ENCODE data around the gene NOS1AP. TPM values are rescaled to one million over a fixed set of nuclear protein-coding genes. Genes with fewer than 3 reads are reported as not detected.
"Not testable (repeated sequence)": the region's sequence is repeated elsewhere in the genome, so short reads cannot be mapped to it uniquely, and the experiment has no call there.

Gene NOS1AP
- total RNA-seq, 2 experiments from 2014 or later = 0.34 to 0.35 TPM

DNA sequence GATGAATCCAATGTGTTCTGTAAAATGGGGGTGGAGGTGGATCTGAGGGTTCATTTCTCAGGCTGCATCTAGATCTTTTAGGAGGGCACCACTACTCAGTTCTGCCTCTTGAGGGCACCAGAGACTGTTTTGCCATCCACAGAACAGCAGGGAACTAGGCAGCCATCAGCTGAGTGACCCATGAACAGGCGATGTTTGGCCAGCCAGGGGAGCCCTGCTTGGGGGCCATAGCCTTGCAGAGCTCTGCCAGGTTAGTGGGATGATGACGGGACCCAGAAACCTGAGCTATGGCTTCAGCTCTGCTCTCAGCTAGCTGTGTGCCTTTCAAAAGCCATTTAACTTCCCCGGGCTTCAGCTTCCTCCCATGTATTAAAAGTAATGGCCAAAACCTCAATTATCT is 13.4 kb upstream of the NOS1AP start:
- Mint-ChIP-seq H3K4me1 (no peaks in the 10 kb centered on the region), H3K4me3 (no peak overlapping the region), H3K27ac (no peak overlapping the region), H3K36me3 (ENCODE audit: low read depth) (no peaks in the 10 kb centered on the region), H3K27me3 (peaks cover 2% of the 10 kb centered on the region), H3K9me3 (ENCODE audit: low read depth) (no peaks in the 10 kb centered on the region)
- ChIA-PET CTCF (interaction anchor here (0.6 to 1.6 kb wide), 13 partner anchors 14 to 368 kb away, joined by 3 to 13 read pairs (median 4); partner anchors contain the start of gene NOS1AP), POLR2A (no interaction called here)
- DNase-seq (peak; percentile 68), ATAC-seq (peak; percentile 84)
- intact Hi-C loops (cut with DNase I, micrococcal nuclease) = loop anchor here (1.0 to 5.0 kb wide), 4 partner anchors 220 to 571 kb away; no protein-coding TSS in a partner anchor

DNA sequence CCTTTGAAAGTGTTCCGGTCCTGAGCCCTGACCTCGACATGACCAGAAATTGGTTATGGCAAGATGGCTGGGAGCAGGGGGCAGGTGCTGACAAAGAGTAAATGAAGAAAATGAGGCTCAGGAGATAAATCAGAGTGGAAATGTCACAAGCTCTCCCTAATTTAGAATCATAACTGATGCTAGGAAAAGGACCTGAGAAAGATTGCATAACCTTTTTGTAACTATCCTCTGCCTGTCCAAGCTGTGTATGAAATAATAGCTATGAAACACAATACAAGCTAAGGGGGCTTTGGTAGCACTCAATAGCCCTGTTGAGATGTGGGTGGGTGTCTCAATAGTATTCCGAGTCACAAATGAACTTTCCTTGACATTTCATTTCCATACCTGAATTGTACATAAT is 12.9 kb upstream of the NOS1AP start:
- ChIA-PET POLR2A (no interaction called here), CTCF (interaction anchor here (0.6 to 1.6 kb wide), 12 partner anchors 13 to 368 kb away, joined by 3 to 13 read pairs (median 4); partner anchors contain the start of gene NOS1AP)
- ATAC-seq (no peak), DNase-seq (no peak)
- H3K27me3 Mint-ChIP-seq = peaks cover 2% of the 10 kb centered on the region
- H3K4me3 Mint-ChIP-seq = no peak overlapping the region
- no peak overlapping the region for H3K27ac Mint-ChIP-seq
- H3K36me3 Mint-ChIP-seq (ENCODE audit: low read depth) = no peaks in the 10 kb centered on the region
- intact Hi-C loops (cut with DNase I, micrococcal nuclease) = loop anchor here (1.0 to 5.0 kb wide), 4 partner anchors 220 to 571 kb away; no protein-coding TSS in a partner anchor
- H3K4me1 Mint-ChIP-seq = no peaks in the 10 kb centered on the region
- H3K9me3 Mint-ChIP-seq (ENCODE audit: low read depth) = no peaks in the 10 kb centered on the region

DNA sequence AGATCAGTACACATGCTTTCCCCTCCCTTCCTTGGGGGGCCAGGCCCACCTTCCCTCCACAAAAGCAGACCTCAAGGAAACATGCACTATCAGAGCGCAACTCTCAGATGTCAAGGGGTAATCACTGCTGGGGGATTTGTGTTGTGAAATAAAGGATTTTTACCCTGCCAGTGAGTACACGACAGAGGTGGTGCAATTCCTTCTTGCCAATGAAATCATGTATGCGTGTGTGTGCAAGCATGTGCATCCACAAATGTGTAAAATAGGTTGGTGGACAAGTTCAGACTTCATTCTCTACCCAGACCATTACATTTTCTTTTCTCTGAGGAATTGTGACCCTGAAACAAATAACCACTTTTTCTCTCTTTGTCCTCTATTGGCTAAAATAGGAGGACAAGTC is 9.8 kb upstream of the NOS1AP start:
- CTCF ChIA-PET = no interaction called here
- no peak for ATAC-seq
- H3K9me3 Mint-ChIP-seq (ENCODE audit: low read depth) = no peaks in the 10 kb centered on the region
- no peak overlapping the region for H3K4me3 Mint-ChIP-seq
- H3K4me1 Mint-ChIP-seq = no peaks in the 10 kb centered on the region
- no peak for DNase-seq
- POLR2A ChIA-PET = no interaction called here
- peaks cover 6% of the 10 kb centered on the region for H3K27me3 Mint-ChIP-seq
- no peak overlapping the region for H3K27ac Mint-ChIP-seq
- no peaks in the 10 kb centered on the region for H3K36me3 Mint-ChIP-seq (ENCODE audit: low read depth)
- intact Hi-C loops (cut with DNase I, micrococcal nuclease) = loop anchor here in 1 of 2 experiments (5.0 kb wide), 1 partner anchor 568 kb away; no protein-coding TSS in a partner anchor

DNA sequence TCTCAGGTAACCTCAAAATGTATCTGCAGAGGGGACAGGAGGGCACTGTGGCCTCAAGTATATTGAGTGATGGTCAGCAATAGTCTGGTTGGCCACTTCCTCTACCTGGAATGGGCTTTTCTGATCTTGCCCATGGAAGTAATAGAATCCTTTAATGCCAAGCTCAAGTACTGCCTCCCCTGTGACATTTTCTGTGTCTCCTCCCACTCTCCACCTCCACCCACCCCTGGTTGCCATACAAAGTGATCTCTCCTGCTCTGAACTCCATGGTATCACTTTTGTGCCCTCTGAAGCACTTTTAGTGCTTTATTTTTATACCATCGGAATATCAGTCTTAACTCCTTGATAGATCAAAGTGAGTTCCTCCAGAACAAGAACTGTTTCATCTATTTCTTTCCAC is 9.2 kb upstream of the NOS1AP start:
- POLR2A ChIA-PET = no interaction called here
- H3K27ac Mint-ChIP-seq = no peak overlapping the region
- intact Hi-C loops (cut with DNase I, micrococcal nuclease) = no loop called here

DNA sequence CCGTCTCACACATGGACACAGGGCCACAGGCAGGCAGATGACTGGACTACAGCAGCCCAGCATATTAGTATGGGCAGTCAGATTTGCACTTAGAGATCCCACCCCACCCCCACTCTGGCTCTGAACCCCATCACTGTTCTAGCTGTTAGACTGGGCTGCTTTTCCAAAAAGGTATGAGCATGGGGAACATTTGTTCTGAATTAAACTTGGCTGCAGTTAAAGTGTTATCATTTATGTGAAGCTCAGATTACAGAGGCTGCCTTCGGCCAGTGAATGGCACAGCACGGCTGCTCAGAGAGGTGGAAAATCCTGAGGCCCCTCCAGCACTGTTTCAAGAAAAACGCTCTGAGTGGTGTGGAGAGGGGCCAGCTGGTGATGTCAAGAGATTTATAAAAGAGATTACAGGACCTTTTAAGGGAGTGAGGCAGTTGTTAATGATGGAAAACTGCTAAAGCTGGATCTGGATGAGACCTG is 6.9 kb upstream of the NOS1AP start:
- ChIA-PET CTCF (interaction anchor here (0.5 to 2.1 kb wide), 4 partner anchors 12 to 623 kb away, joined by 3 to 5 read pairs (median 4); no protein-coding TSS in a partner anchor), POLR2A (no interaction called here)
- ATAC-seq (no peak), DNase-seq (no peak)
- H3K27me3 Mint-ChIP-seq = peaks cover 17% of the 10 kb centered on the region
- H3K4me3 Mint-ChIP-seq = no peak overlapping the region
- no peaks in the 10 kb centered on the region for H3K4me1 Mint-ChIP-seq
- no peaks in the 10 kb centered on the region for H3K9me3 Mint-ChIP-seq (ENCODE audit: low read depth)
- no peak overlapping the region for H3K27ac Mint-ChIP-seq
- H3K36me3 Mint-ChIP-seq (ENCODE audit: low read depth) = no peaks in the 10 kb centered on the region
- intact Hi-C loops (cut with DNase I, micrococcal nuclease) = no loop called here

More for the DNA sequence above, 9.2 kb upstream of the NOS1AP start:
- Mint-ChIP-seq H3K9me3 (ENCODE audit: low read depth) (no peaks in the 10 kb centered on the region), H3K36me3 (ENCODE audit: low read depth) (no peaks in the 10 kb centered on the region), H3K4me3 (no peak overlapping the region), H3K27me3 (peaks cover 10% of the 10 kb centered on the region), H3K4me1 (no peaks in the 10 kb centered on the region)
- ATAC-seq (no peak), DNase-seq (no peak)
- CTCF ChIA-PET = no interaction called here

DNA sequence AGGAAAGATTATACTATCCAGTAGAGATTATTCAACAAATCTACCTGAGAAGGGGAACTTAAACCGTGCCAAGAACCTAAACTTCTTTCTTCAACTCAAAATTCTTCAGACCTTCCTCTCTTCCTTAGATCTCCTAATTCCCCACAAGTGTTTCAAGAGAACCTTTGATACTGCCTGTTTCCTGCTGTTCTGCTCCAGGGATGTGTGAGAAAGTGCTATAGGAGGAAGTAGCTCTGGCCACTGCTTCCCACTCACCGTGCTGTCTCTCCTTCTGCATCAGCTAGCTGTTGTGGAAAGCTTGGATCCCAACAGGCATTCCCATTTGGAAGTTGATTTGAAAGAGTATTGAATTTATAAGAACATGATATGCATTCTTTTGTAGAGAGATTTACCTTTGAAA is 4.5 kb upstream of the NOS1AP start:
- POLR2A ChIA-PET = no interaction called here
- intact Hi-C loops (cut with DNase I, micrococcal nuclease) = no loop called here
- Mint-ChIP-seq H3K27me3 (peaks cover 26% of the 10 kb centered on the region), H3K27ac (no peak overlapping the region), H3K36me3 (ENCODE audit: low read depth) (no peaks in the 10 kb centered on the region), H3K4me3 (no peak overlapping the region), H3K9me3 (ENCODE audit: low read depth) (no peaks in the 10 kb centered on the region), H3K4me1 (no peaks in the 10 kb centered on the region)
- ATAC-seq (no peak), DNase-seq (no peak)
- CTCF ChIA-PET = interaction anchor here (0.7 kb wide), 1 partner anchor 13 kb away, joined by 4 read pairs; no protein-coding TSS in a partner anchor

DNA sequence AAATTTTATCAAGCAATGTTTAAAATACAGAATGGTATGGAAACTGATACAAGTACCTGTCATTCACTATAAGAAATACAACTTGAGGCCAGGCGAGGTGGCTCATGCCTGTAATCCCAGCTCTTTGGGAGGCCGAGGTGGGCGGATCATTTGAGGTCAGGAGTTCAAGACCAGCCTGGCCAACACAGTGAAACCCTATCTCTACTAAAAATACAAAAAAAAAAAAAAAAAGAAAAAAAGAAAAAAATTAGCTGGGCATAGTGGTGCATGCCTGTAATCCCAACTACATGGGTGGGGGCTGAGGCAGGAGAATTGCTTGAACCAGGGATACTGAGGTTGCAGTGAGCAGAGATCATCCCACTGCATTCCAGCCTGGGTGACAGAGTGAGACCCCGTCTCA is 2.7 kb upstream of the NOS1AP start:
- H3K27ac Mint-ChIP-seq; DNase-seq; H3K9me3 Mint-ChIP-seq (ENCODE audit: low read depth); H3K36me3 Mint-ChIP-seq (ENCODE audit: low read depth); H3K4me3 Mint-ChIP-seq; ATAC-seq; intact Hi-C loops (cut with DNase I, micrococcal nuclease); POLR2A ChIA-PET; H3K4me1 Mint-ChIP-seq: not testable (repeated sequence)
- CTCF ChIA-PET = interaction anchor here (0.6 kb wide), 1 partner anchor 313 kb away, joined by 6 read pairs; no protein-coding TSS in a partner anchor
- H3K27me3 Mint-ChIP-seq = peaks cover 35% of the 10 kb centered on the region

DNA sequence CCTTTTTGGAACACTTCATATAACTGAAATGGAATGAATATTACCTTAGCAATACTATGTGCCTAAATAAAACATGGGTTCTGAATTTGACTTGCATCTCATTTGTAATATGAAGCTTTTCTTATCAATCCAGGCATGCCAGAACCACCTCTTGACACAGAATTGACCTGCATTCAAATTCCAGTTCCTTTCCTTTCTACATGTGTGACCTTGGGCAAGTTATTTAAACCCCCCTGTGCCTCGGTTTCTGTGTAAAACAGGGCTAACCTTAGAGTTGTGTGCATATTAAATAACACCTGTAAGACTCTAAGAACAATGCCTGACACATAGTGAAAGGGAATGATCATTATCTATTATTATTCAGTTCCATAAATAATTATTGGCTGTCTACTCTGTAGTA is 2.0 kb upstream of the NOS1AP start:
- no peak for DNase-seq
- Mint-ChIP-seq H3K27ac (no peak overlapping the region), H3K27me3 (peaks cover 40% of the 10 kb centered on the region), H3K9me3 (ENCODE audit: low read depth) (no peaks in the 10 kb centered on the region), H3K36me3 (ENCODE audit: low read depth) (no peaks in the 10 kb centered on the region), H3K4me3 (no peak overlapping the region), H3K4me1 (no peaks in the 10 kb centered on the region)
- ChIA-PET CTCF (no interaction called here), POLR2A (no interaction called here)
- intact Hi-C loops (cut with DNase I, micrococcal nuclease) = no loop called here
- ATAC-seq = no peak

DNA sequence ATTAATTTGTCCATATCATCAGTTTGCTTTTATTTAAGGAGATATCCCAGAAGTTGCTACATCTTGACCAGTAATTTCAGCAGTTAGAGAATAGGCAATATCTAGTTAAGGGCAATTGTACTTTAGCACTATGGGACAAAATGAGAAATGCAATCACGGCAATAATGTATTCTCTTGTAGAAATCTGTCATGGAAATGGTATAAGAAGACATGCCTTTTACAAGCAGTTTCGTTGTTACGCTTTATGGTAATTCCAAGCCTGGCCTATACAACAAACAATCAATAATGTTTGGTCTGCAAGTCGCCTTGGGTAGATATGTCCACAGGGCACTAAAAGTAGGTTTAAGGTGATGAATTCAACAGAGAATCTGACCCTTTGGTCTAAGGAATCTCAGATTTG is 1.2 kb upstream of the NOS1AP start:
- Mint-ChIP-seq H3K36me3 (ENCODE audit: low read depth) (no peaks in the 10 kb centered on the region), H3K9me3 (ENCODE audit: low read depth) (no peaks in the 10 kb centered on the region), H3K27me3 (peaks cover 43% of the 10 kb centered on the region), H3K4me3 (no peak overlapping the region), H3K27ac (no peak overlapping the region), H3K4me1 (no peaks in the 10 kb centered on the region)
- ATAC-seq (no peak), DNase-seq (no peak)
- ChIA-PET POLR2A (no interaction called here), CTCF (interaction anchor here (0.9 to 1.6 kb wide), 2 partner anchors 276 to 323 kb away, joined by 3 to 4 read pairs; no protein-coding TSS in a partner anchor)
- intact Hi-C loops (cut with DNase I, micrococcal nuclease) = loop anchor here in 1 of 2 experiments (2.0 kb wide), 1 partner anchor 428 kb away; the partner anchor contains the start of gene UHMK1

DNA sequence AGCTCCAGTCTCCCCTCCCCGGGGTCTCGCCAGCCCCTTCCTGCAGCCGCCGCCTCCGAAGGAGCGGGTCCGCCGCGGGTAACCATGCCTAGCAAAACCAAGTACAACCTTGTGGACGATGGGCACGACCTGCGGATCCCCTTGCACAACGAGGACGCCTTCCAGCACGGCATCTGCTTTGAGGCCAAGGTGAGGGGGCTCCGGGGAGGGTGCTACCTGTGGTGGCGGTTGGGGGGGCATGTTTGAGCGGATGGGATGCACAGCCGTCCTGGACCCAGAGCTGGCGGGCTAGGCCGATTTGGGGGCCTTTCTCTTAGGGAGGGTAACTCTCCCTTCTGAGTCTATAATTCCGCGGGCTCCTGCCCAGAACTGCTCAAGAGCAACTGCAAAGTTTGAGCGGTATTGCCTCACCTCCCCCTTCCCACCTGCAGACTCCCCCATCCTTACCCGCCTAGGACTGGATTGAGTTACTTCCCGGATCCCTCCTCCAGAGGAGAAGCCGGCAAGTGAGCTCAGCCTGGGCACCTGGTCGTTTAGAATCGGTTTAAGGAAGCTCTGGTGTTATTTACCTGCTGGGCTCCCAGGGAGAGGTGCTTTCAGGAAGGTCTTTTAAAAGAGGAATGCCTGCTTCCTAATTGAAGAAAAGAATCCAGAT is 730 bp downstream of the NOS1AP start:
- no peaks in the 10 kb centered on the region for H3K9me3 Mint-ChIP-seq (ENCODE audit: low read depth)
- ChIA-PET CTCF (interaction anchor here (0.7 to 1.2 kb wide), 3 partner anchors 14 to 323 kb away, joined by 3 read pairs; no protein-coding TSS in a partner anchor), POLR2A (no interaction called here)
- H3K27me3 Mint-ChIP-seq = peaks cover 49% of the 10 kb centered on the region
- H3K27ac Mint-ChIP-seq = no peak overlapping the region
- H3K4me3 Mint-ChIP-seq = peak overlapping the region; percentile 71
- peak; percentile 28 for DNase-seq
- no peak for ATAC-seq
- H3K36me3 Mint-ChIP-seq (ENCODE audit: low read depth) = no peaks in the 10 kb centered on the region
- intact Hi-C loops (cut with DNase I, micrococcal nuclease) = no loop called here
- no peaks in the 10 kb centered on the region for H3K4me1 Mint-ChIP-seq

DNA sequence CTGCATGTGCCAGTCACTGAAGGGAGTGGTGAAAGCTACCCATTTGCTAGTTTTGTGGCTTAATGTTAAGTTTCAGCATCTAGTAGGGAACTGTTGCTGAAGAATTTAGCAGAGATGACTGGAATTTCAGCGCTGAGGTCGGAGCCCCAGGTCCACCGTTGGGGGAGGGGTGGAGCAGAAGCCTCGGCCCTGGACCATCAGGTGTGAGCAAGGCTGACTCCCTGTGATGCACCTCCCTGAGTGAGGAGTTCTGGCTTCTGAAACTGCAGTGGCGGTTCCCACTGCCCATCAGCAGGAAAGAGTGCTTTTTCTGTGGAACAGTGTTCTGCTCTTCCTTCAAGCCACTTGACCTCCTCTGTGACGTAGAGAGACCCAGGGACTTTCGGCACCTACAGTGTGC is 1.3 kb downstream of the NOS1AP start:
- H3K36me3 Mint-ChIP-seq (ENCODE audit: low read depth) = no peaks in the 10 kb centered on the region
- CTCF ChIA-PET = interaction anchor here (0.7 to 1.0 kb wide), 3 partner anchors 21 to 323 kb away, joined by 3 read pairs; no protein-coding TSS in a partner anchor
- no peaks in the 10 kb centered on the region for H3K9me3 Mint-ChIP-seq (ENCODE audit: low read depth)
- intact Hi-C loops (cut with DNase I, micrococcal nuclease) = no loop called here
- POLR2A ChIA-PET = no interaction called here
- H3K4me1 Mint-ChIP-seq = no peaks in the 10 kb centered on the region
- DNase-seq (peak; percentile 10), ATAC-seq (no peak)
- peaks cover 51% of the 10 kb centered on the region for H3K27me3 Mint-ChIP-seq
- no peak overlapping the region for H3K27ac Mint-ChIP-seq
- no peak overlapping the region for H3K4me3 Mint-ChIP-seq

DNA sequence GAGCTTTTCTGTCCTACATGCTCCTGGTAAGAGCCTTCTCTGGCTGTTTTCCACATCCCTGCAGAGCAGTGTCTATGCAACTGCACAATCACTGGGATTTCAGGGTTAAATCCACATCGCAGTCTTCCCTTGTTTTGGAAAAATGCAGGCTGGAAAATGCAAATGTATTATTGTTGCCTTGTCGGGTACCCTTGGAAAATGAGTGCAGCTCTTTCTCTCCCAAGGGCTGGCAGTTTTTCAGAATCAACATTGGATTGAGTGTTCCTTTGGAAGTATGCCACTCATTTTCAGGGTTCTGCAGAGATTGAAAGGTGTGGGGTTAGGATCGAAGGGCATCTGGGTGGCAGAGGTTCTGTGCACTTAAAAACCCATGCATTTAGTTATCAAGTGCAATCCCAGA is 3.2 kb downstream of the NOS1AP start:
- no peaks in the 10 kb centered on the region for H3K4me1 Mint-ChIP-seq

More for the DNA sequence above, 3.2 kb downstream of the NOS1AP start:
- intact Hi-C loops (cut with DNase I, micrococcal nuclease) = no loop called here
- H3K9me3 Mint-ChIP-seq (ENCODE audit: low read depth) = no peaks in the 10 kb centered on the region
- ATAC-seq (no peak), DNase-seq (no peak)
- H3K27me3 Mint-ChIP-seq = peaks cover 60% of the 10 kb centered on the region
- ChIA-PET POLR2A (no interaction called here), CTCF (interaction anchor here (0.5 kb wide), 1 partner anchor 27 kb away, joined by 3 read pairs; no protein-coding TSS in a partner anchor)
- H3K27ac Mint-ChIP-seq = no peak overlapping the region
- no peaks in the 10 kb centered on the region for H3K36me3 Mint-ChIP-seq (ENCODE audit: low read depth)
- H3K4me3 Mint-ChIP-seq = no peak overlapping the region
